ENCODE data around the gene B4GALT3. TPM values are rescaled to one million over a fixed set of nuclear protein-coding genes. Genes with fewer than 3 reads are reported as not detected.
"Not testable (repeated sequence)": the region's sequence is repeated elsewhere in the genome, so short reads cannot be mapped to it uniquely, and the experiment has no call there.

The B4GALT3 gene
- total and polyA plus RNA-seq, 7 donors = 16.3 to 48.1 (median 30.3) TPM

GRCh38 chr1:161225534-161226319 is 48.4 kb upstream of the B4GALT3 start, which contains the start of gene TOMM40L:
Gene TOMM40L, plus strand, starts transcription at chr1:161226060. Its CDS starts 430 bp downstream, at chr1:161226490.
- H3K4me3 ChIP-seq = peak within 1 kb of the TSS; percentile 85
- no peaks in the 10 kb centered on the region for H3K9me3 ChIP-seq
- TF ChIP-seq CTCF (IDR thresholded peaks at IDR 0.05) = peak; percentile 58
- peak within 1 kb of the TSS; percentile 77 for H3K27ac ChIP-seq
- peaks cover 8 to 30% of the 10 kb centered on the region in 2 donors for H3K36me3 ChIP-seq (ENCODE audit: insufficient read depth in 1 of 2, low read depth in 1 of 2)
- peaks cover 12% of the 10 kb centered on the region for H3K4me1 ChIP-seq
- DNase-seq = peak; percentile 89 to 95
- peak; percentile 95 to 98 (median 96) for ATAC-seq
- 4% methylated on average over 16 of the region's 16 CpGs for WGBS, 3 donors
- no peaks in the 10 kb centered on the region for H3K27me3 ChIP-seq (ENCODE audit: insufficient read depth in 3 of 3, low read length in 2 of 3)
- intact Hi-C loops (cut with DNase I) = loop anchor here (2.0 to 5.0 kb wide), 4 partner anchors 67 to 157 kb away; partner anchors contain the start of gene SDHC (in 1 of the 2)

DNA sequence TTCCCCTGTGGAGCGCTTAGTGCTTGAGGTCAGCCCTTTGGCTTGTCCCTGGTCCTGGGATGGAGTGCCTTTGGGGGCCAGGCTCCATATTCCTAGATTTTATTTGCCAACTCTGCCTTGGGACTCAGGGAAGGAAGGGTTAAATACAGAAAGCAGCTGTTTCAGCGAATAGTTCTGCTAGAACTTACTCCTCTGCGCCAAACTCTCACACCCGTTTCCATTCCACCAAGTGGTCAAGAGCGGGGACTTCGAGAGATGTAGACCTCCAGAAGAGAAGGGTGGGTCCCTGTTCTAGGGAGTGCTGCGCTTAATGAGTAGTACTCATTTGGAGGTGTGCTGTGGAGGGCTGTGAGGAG is 47.8 kb upstream of the B4GALT3 start:
- ATAC-seq = no peak
- 40 to 57% (median 43%) methylated on average over 7 of the region's 7 CpGs for WGBS, 3 donors

DNA sequence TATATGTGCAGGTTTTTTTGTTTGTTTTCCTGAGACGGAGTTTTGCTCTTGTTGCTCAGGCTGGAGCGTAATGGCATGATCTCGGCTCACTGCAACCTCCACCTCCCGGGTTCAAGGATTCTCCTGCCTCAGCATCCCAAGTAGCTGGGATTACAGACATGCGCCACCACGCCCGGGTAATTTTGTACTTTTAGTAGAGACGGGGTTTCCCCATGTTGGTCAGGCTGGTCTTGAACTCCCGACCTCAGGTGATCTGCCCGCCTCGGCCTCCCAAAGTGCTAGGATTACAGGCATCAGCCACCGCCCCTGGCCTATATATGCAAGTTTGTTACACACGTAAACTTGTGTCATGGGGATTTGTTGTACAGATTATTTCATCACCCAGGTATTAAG is 47.4 kb upstream of the B4GALT3 start:
- Histone ChIP-seq H3K27ac (peak overlapping the region; percentile 61), H3K4me1 (peaks cover 12% of the 10 kb centered on the region), H3K36me3 (ENCODE audit: insufficient read depth in 1 of 2, low read depth in 1 of 2) (peaks cover 5 to 20% of the 10 kb centered on the region in 2 donors)
- not testable (repeated sequence) for DNase-seq; H3K27me3 ChIP-seq (ENCODE audit: insufficient read depth in 3 of 3, low read length in 2 of 3); H3K4me3 ChIP-seq; H3K9me3 ChIP-seq; ATAC-seq
- 83 to 88% (median 85%) methylated on average over 11 to 13 of the region's 13 CpGs for WGBS, 3 donors
- intact Hi-C loops (cut with DNase I) = loop anchor here (5.0 kb wide), 3 partner anchors 68 to 158 kb away; partner anchors contain the start of gene SDHC (in 1 of the 2)

More for the DNA sequence above, 47.8 kb upstream of the B4GALT3 start:
- DNase-seq = no peak
- Histone ChIP-seq H3K4me3 (peak overlapping the region; percentile 36), H3K4me1 (peaks cover 12% of the 10 kb centered on the region), H3K9me3 (no peaks in the 10 kb centered on the region), H3K36me3 (ENCODE audit: insufficient read depth in 1 of 2, low read depth in 1 of 2) (peaks cover 7 to 24% of the 10 kb centered on the region in 2 donors), H3K27me3 (ENCODE audit: insufficient read depth in 3 of 3, low read length in 2 of 3) (no peaks in the 10 kb centered on the region), H3K27ac (peak overlapping the region; percentile 61)
- TF ChIP-seq CTCF (IDR thresholded peaks at IDR 0.05) = no peak
- intact Hi-C loops (cut with DNase I) = loop anchor here (5.0 kb wide), 3 partner anchors 67 to 157 kb away; partner anchors contain the start of gene SDHC (in 1 of the 2)

GRCh38 chr1:161223805-161224694 is 46.7 kb upstream of the B4GALT3 start:
- H3K27ac ChIP-seq = no peak overlapping the region
- peaks cover 5 to 13% of the 10 kb centered on the region in 2 donors for H3K36me3 ChIP-seq (ENCODE audit: insufficient read depth in 1 of 2, low read depth in 1 of 2)
- H3K4me1 ChIP-seq = peaks cover 12% of the 10 kb centered on the region
- WGBS, 3 donors = 90 to 95% (median 95%) methylated on average over 7 of the region's 7 CpGs
- no peak for DNase-seq
- no peak for ATAC-seq
- H3K9me3 ChIP-seq = no peaks in the 10 kb centered on the region
- no peak overlapping the region for H3K4me3 ChIP-seq
- intact Hi-C loops (cut with DNase I) = no loop called here
- no peaks in the 10 kb centered on the region for H3K27me3 ChIP-seq (ENCODE audit: insufficient read depth in 3 of 3, low read length in 2 of 3)
- TF ChIP-seq CTCF (IDR thresholded peaks at IDR 0.05) = no peak

Measured in psoas muscle (tissue), 8 donors.